ENCODE data around the gene PUM1. TPM values are rescaled to one million over a fixed set of nuclear protein-coding genes. Genes with fewer than 3 reads are reported as not detected.

PUM1 gene
- total and polyA plus RNA-seq, 10 donors: 14.9 to 122 (median 82.5) TPM

- H3K4me1 ChIP-seq: peaks cover 0 to 39% (median 12%) of the 10 kb centered on the region in 6 donors
- no peak overlapping the region for H3K4me3 ChIP-seq
- WGBS, 5 donors: 76 to 89% (median 86%) methylated on average over 11 to 12 of the region's 12 CpGs
- no peaks in the 10 kb centered on the region for H3K9me3 ChIP-seq
- DNase-seq: peak; percentile 39
- peak overlapping the region in 3 of 8 donors; percentile 32 to 81 (median 77) for H3K27ac ChIP-seq
- no peaks in the 10 kb centered on the region for H3K36me3 ChIP-seq
- TF ChIP-seq POLR2AphosphoS5 (IDR thresholded peaks at IDR 0.05) (no peak), POLR2A (IDR thresholded peaks at IDR 0.05) (no peak), CTCF (IDR thresholded peaks at IDR 0.05 in 8 of 11, conservative IDR thresholded peaks at IDR 0.05 in 3 of 11) (no peak)
- intact Hi-C loops (cut with DNase I; ENCODE audit: low total_unique reads): loop anchor here (10.0 kb wide), 1 partner anchor 191 kb away; the partner anchor contains the start of gene MATN1
- peaks cover 0 to under 1% (median 0%) of the 10 kb centered on the region in 7 donors for H3K27me3 ChIP-seq (replicated peaks in 1 of 7)
Observed at GRCh38 chr1:30916296-30916695, 149.2 kb downstream of the PUM1 start.

GRCh38 chr1:30915491-30916230, 149.9 kb downstream of the PUM1 start:
- Histone ChIP-seq H3K4me3 (no peak overlapping the region), H3K36me3 (no peaks in the 10 kb centered on the region), H3K4me1 (peaks cover 0 to 45% (median 17%) of the 10 kb centered on the region in 6 donors), H3K9me3 (no peaks in the 10 kb centered on the region), H3K27ac (peak overlapping the region in 3 of 8 donors; percentile 25 to 81 (median 77)), H3K27me3 (replicated peaks in 1 of 7) (peaks cover 0 to 5% (median 0%) of the 10 kb centered on the region in 7 donors)
- 88 to 96% (median 93%) methylated on average over 13 of the region's 13 CpGs for WGBS, 5 donors
- TF ChIP-seq POLR2A (IDR thresholded peaks at IDR 0.05): no peak
- no peak for TF ChIP-seq POLR2AphosphoS5 (IDR thresholded peaks at IDR 0.05)
- no peak for TF ChIP-seq CTCF (IDR thresholded peaks at IDR 0.05 in 8 of 11, conservative IDR thresholded peaks at IDR 0.05 in 3 of 11)
- intact Hi-C loops (cut with DNase I; ENCODE audit: low total_unique reads): loop anchor here (10.0 kb wide), 1 partner anchor 191 kb away; the partner anchor contains the start of gene MATN1
- DNase-seq: peak; percentile 70

- H3K27ac ChIP-seq: peak overlapping the region in 2 of 8 donors; percentile 77 to 81
- intact Hi-C loops (cut with DNase I; ENCODE audit: low total_unique reads): loop anchor here (5.0 to 10.0 kb wide), 3 partner anchors 113 to 190 kb away; partner anchors contain the start of gene MATN1
- peaks cover 0 to 9% (median 0%) of the 10 kb centered on the region in 7 donors for H3K27me3 ChIP-seq (replicated peaks in 1 of 7)
- WGBS, 5 donors: 74 to 88% (median 79%) methylated on average over 4 of the region's 4 CpGs
- peak; percentile 46 for DNase-seq
- peaks cover 0 to 52% (median 23%) of the 10 kb centered on the region in 6 donors for H3K4me1 ChIP-seq
- TF ChIP-seq POLR2AphosphoS5 (IDR thresholded peaks at IDR 0.05): no peak
- no peaks in the 10 kb centered on the region for H3K9me3 ChIP-seq
- no peaks in the 10 kb centered on the region for H3K36me3 ChIP-seq
- no peak overlapping the region for H3K4me3 ChIP-seq
Observed at GRCh38 chr1:30914931-30915330, 150.6 kb downstream of the PUM1 start.

GRCh38 chr1:30914587-30914922, 151.0 kb downstream of the PUM1 start:
- no peaks in the 10 kb centered on the region for H3K36me3 ChIP-seq
- DNase-seq: no peak
- H3K9me3 ChIP-seq: no peaks in the 10 kb centered on the region
- H3K4me3 ChIP-seq: no peak overlapping the region
- peaks cover 2 to 53% (median 27%) of the 10 kb centered on the region in 6 donors for H3K4me1 ChIP-seq
- no peak for TF ChIP-seq POLR2AphosphoS5 (IDR thresholded peaks at IDR 0.05)
- no peak for TF ChIP-seq CTCF (IDR thresholded peaks at IDR 0.05 in 8 of 11, conservative IDR thresholded peaks at IDR 0.05 in 3 of 11)
- no peak for TF ChIP-seq POLR2A (IDR thresholded peaks at IDR 0.05)
- 79 to 100% (median 88%) methylated on average over 3 of the region's 3 CpGs for WGBS, 5 donors
- peaks cover 0 to 11% (median 0%) of the 10 kb centered on the region in 7 donors for H3K27me3 ChIP-seq (replicated peaks in 1 of 7)
- intact Hi-C loops (cut with DNase I; ENCODE audit: low total_unique reads): loop anchor here (5.0 to 10.0 kb wide), 3 partner anchors 112 to 190 kb away; partner anchors contain the start of gene MATN1
- H3K27ac ChIP-seq: peak overlapping the region in 4 of 8 donors; percentile 63 to 81 (median 75)
